ENCODE data around the gene ZNF500.

Gene ZNF500

GRCh38 chr16:4806280-4806679, 39.3 kb upstream of the ZNF500 start:
- Histone ChIP-seq H3K4me1 (ENCODE audit: control insufficient read depth, insufficient read depth, low read length) (peaks cover 3% of the 10 kb centered on the region; the same call in 1 of the 2 replicates), H3K4me3 (ENCODE audit: low read depth, low read length) (no peak overlapping the region), H3K9me3 (ENCODE audit: control insufficient read depth, insufficient read depth, low read depth, low read length) (no peaks in the 10 kb centered on the region), H3K27ac (ENCODE audit: extremely low read depth, low read depth, low read length) (no peak overlapping the region), H3K36me3 (ENCODE audit: control insufficient read depth in 2 of 2, insufficient read depth in 1 of 2, low read length in 2 of 2) (peaks cover 36 to 53% of the 10 kb centered on the region in 2 experiments)
- POLR2A ChIA-PET, result interaction anchor here (1.3 kb wide), 1 partner anchor 72 kb away, joined by 3 read pairs; the partner anchor contains the start of genes ANKS3 and DNAAF8
- CTCF ChIA-PET, result interaction anchor here (0.6 to 0.7 kb wide), 2 partner anchors 56 to 98 kb away, joined by 3 read pairs; no protein-coding TSS in a partner anchor
- TF ChIP-seq ZNF146 (tag by site-specific recombination; IDR thresholded peaks at IDR 0.05), result no peak
- TF ChIP-seq ZNF121 (tag by site-specific recombination; IDR thresholded peaks at IDR 0.05), result peak; percentile 99
- no peak for TF ChIP-seq ZNF670 (tag by site-specific recombination; IDR thresholded peaks at IDR 0.05; ENCODE audit: low read depth)

GRCh38 chr16:4805231-4805630, 38.3 kb upstream of the ZNF500 start:
- no peak overlapping the region for H3K4me3 ChIP-seq (ENCODE audit: low read depth, low read length)
- H3K27ac ChIP-seq (ENCODE audit: extremely low read depth, low read depth, low read length), result no peak overlapping the region
- ChIA-PET CTCF (no interaction called here), POLR2A (interaction anchor here (1.2 kb wide), 1 partner anchor 36 kb away, joined by 3 read pairs; no protein-coding TSS in a partner anchor)
- H3K9me3 ChIP-seq (ENCODE audit: control insufficient read depth, insufficient read depth, low read depth, low read length), result no peaks in the 10 kb centered on the region
- TF ChIP-seq ZNF747 (tag by site-specific recombination; IDR thresholded peaks at IDR 0.05) (no peak), ZNF335 (tag by site-specific recombination; conservative IDR thresholded peaks at IDR 0.05) (no peak)
- H3K36me3 ChIP-seq (ENCODE audit: control insufficient read depth in 2 of 2, insufficient read depth in 1 of 2, low read length in 2 of 2), result peaks cover 34 to 49% of the 10 kb centered on the region in 2 experiments
- H3K4me1 ChIP-seq (ENCODE audit: control insufficient read depth, insufficient read depth, low read length), result peaks cover 3% of the 10 kb centered on the region; the same call in 1 of the 2 replicates

GRCh38 chr16:4803898-4804762, 37.2 kb upstream of the ZNF500 start:
- TF ChIP-seq PRDM1 (tag by site-specific recombination; IDR thresholded peaks at IDR 0.05), result no peak
- no peak for TF ChIP-seq ZNF837 (tag by site-specific recombination; IDR thresholded peaks at IDR 0.05)
- 0 out of 2 replicates have a peak, but pooled peaks have one; percentile 18 for TF ChIP-seq ZEB2 (tag by site-specific recombination; IDR thresholded peaks at IDR 0.05)
- TF ChIP-seq ZBTB20 (tag by site-specific recombination; IDR thresholded peaks at IDR 0.05), result peak; percentile 10; the same call in 1 of the 2 replicates
- CTCF ChIA-PET, result no interaction called here
- POLR2A ChIA-PET, result interaction anchor here (0.6 to 1.2 kb wide), 2 partner anchors 35 to 39 kb away, joined by 3 to 4 read pairs; no protein-coding TSS in a partner anchor
- Histone ChIP-seq H3K36me3 (ENCODE audit: control insufficient read depth in 2 of 2, insufficient read depth in 1 of 2, low read length in 2 of 2) (peaks cover 23 to 54% of the 10 kb centered on the region in 2 experiments), H3K27ac (ENCODE audit: extremely low read depth, low read depth, low read length) (no peak overlapping the region; the same call in 1 of the 2 replicates), H3K4me1 (ENCODE audit: control insufficient read depth, insufficient read depth, low read length) (peaks cover 3% of the 10 kb centered on the region; the same call in 1 of the 2 replicates), H3K4me3 (ENCODE audit: low read depth, low read length) (no peak overlapping the region), H3K9me3 (ENCODE audit: control insufficient read depth, insufficient read depth, low read depth, low read length) (no peaks in the 10 kb centered on the region)

- H3K4me3 ChIP-seq (ENCODE audit: low read depth, low read length), result no peak overlapping the region
- H3K36me3 ChIP-seq (ENCODE audit: control insufficient read depth in 2 of 2, insufficient read depth in 1 of 2, low read length in 2 of 2), result peaks cover 17 to 54% of the 10 kb centered on the region in 2 experiments
- POLR2A ChIA-PET, result interaction anchor here (0.6 to 3.2 kb wide), 9 partner anchors 8 to 145 kb away, joined by 3 to 19 read pairs (median 4); partner anchors contain the start of genes ANKS3, DNAAF8, NUDT16L1 and SEPTIN12
- no peak overlapping the region for H3K27ac ChIP-seq (ENCODE audit: extremely low read depth, low read depth, low read length)
- H3K4me1 ChIP-seq (ENCODE audit: control insufficient read depth, insufficient read depth, low read length), result peaks cover 3% of the 10 kb centered on the region; the same call in 1 of the 2 replicates
- no peaks in the 10 kb centered on the region for H3K9me3 ChIP-seq (ENCODE audit: control insufficient read depth, insufficient read depth, low read depth, low read length)
- CTCF ChIA-PET, result interaction anchor here (0.8 kb wide), 1 partner anchor 37 kb away, joined by 3 read pairs; no protein-coding TSS in a partner anchor
- TF ChIP-seq ZNF624 (tag by site-specific recombination; IDR thresholded peaks at IDR 0.05), result no peak
- TF ChIP-seq ZNF629 (tag by site-specific recombination; IDR thresholded peaks at IDR 0.05), result no peak
- peak; percentile 21; the same call in 1 of the 2 replicates for TF ChIP-seq ZNF398 (tag by site-specific recombination; IDR thresholded peaks at IDR 0.05)
- TF ChIP-seq ZNF335 (tag by site-specific recombination; conservative IDR thresholded peaks at IDR 0.05), result peak; percentile 68
- TF ChIP-seq SP7 (tag by site-specific recombination; IDR thresholded peaks at IDR 0.05), result 0 out of 2 replicates have a peak, but pooled peaks have one; percentile 15
- no peak for TF ChIP-seq RBAK (tag by site-specific recombination; IDR thresholded peaks at IDR 0.05)
- TF ChIP-seq KLF1 (tag by site-specific recombination; IDR thresholded peaks at IDR 0.05), result 0 out of 2 replicates have a peak, but pooled peaks have one; percentile 9
- TF ChIP-seq PRDM10 (tag by site-specific recombination; IDR thresholded peaks at IDR 0.05), result peak; percentile 89
- no peak for TF ChIP-seq ZNF394 (tag by site-specific recombination; IDR thresholded peaks at IDR 0.05; ENCODE audit: borderline replicate concordance)
- 0 out of 2 replicates have a peak, but pooled peaks have one; percentile 16 for TF ChIP-seq ZNF2 (tag by site-specific recombination; IDR thresholded peaks at IDR 0.05)
- TF ChIP-seq ZNF701 (tag by site-specific recombination; IDR thresholded peaks at IDR 0.05), result no peak
- TF ChIP-seq ZNF677 (tag by site-specific recombination; IDR thresholded peaks at IDR 0.05), result no peak
- no peak for TF ChIP-seq GLIS1 (tag by site-specific recombination; IDR thresholded peaks at IDR 0.05)
These were observed 36.5 kb upstream of the ZNF500 start for GRCh38 chr16:4803401-4803844.

All from HEK293 (cell line).